NCI-H748 treated with DMSO at 0.1 percent for 48 hours (cell line): ENCODE data around the gene ESPNL.
"Not testable (repeated sequence)": the region's sequence is repeated elsewhere in the genome, so short reads cannot be mapped to it uniquely, and the experiment has no call there.

Experiments used
- DNase-seq: peaks from one replicate; lab custom pipeline; 2025; lab: John Stamatoyannopoulos, UW

ESPNL gene

DNA sequence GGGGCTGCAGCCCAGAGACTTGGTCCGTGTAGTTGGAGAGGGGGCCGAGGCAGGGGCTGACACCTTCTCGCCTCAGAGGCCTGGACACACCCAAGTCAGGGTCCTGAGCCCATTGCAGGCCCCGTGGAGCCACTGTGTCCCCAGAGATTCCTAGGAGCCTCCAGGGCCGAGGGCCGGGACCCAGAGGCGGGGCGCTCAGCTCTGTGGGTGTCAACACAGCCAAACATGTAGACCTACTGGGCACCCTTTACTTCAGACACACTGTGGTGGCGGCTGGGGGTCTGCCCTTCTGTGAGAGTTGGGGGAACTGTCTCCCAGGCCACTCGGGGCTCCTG is 459 bp upstream of the ESPNL start:
- no peak for DNase-seq

GRCh38 chr2:238100821-238101771 is 956 bp downstream of the ESPNL start:
- no peak for DNase-seq

GRCh38 chr2:238101891-238102841 is 2.0 kb downstream of the ESPNL start:
- DNase-seq, result no peak

DNA sequence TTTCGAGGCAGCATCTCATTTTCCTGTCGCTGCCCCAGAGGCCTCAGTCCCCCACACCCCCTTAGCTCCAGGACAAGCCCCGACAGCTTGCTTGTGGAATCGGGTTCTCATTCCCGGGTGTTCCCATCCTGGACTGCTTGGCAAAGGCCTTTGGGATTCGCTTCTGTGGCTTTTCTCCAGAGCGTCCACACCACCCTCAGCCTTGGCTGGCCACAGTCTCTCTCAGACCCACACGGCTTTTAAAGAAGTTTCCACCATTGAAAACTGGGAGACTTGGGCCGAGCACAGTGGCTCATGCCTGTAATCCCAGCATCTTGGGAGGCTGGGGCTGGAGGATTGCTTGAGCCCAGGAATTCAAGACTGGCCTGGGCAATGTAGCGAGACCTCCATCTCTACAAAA is 2.7 kb downstream of the ESPNL start:
- DNase-seq, result no peak

GRCh38 chr2:238103465-238104225 is 3.5 kb downstream of the ESPNL start:
- DNase-seq, result no peak

- DNase-seq, result no peak
These were observed 4.1 kb downstream of the ESPNL start for GRCh38 chr2:238104226-238104690.

DNA sequence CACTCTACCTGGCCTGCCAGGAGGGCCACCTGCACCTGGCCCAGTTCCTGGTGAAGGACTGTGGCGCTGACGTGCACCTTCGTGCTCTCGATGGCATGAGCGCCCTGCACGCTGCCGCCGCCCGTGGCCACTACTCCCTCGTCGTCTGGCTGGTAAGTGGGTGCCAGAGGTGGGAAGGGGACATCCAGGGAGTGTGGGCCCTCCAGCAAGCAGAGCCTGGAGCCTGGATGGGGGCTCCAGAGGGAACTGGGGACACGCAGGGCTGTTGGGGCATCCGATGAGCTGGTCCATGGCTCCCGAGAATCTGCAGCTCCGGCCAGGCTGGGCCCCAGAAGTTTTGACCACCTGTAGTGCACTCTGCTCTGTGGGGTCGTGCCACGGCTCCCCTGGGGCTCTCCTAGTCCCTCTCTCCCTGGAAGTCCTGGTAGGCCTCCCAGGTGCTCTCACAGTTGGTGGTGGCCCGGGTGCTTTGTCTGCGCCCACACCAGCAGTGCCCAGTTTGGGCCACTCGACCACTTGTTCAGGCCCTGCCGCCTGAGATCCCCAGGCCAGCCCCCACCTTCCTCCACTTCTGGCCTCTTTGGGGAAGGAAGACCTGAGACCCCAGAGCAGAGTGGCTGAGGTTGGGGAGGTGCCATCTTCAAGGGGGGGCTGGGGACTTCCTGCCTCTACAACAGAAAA is 4.7 kb downstream of the ESPNL start:
- no peak for DNase-seq

GRCh38 chr2:238105506-238106338 is 5.6 kb downstream of the ESPNL start:
- DNase-seq, result no peak

DNA sequence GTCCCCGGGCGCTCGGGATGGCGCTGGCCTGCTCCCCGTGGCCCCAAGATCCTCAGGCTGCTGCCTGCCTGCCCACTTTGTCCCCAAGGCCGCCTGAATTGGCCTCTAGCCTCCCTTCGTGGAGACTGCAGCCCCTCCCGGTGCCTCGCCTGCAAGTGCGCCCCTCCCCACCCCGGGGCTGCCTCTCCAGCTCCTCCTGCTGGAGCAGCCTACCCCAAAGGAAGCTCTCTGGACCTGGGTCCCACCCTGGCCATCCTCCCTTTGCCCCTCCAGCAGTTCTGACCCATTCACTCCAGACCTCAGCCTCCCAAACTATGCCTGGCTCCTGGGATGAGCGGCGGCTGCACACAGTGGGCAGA is 6.2 kb downstream of the ESPNL start:
- no peak for DNase-seq

- DNase-seq, result no peak
These were observed 6.8 kb downstream of the ESPNL start for GRCh38 chr2:238106698-238107524.

DNA sequence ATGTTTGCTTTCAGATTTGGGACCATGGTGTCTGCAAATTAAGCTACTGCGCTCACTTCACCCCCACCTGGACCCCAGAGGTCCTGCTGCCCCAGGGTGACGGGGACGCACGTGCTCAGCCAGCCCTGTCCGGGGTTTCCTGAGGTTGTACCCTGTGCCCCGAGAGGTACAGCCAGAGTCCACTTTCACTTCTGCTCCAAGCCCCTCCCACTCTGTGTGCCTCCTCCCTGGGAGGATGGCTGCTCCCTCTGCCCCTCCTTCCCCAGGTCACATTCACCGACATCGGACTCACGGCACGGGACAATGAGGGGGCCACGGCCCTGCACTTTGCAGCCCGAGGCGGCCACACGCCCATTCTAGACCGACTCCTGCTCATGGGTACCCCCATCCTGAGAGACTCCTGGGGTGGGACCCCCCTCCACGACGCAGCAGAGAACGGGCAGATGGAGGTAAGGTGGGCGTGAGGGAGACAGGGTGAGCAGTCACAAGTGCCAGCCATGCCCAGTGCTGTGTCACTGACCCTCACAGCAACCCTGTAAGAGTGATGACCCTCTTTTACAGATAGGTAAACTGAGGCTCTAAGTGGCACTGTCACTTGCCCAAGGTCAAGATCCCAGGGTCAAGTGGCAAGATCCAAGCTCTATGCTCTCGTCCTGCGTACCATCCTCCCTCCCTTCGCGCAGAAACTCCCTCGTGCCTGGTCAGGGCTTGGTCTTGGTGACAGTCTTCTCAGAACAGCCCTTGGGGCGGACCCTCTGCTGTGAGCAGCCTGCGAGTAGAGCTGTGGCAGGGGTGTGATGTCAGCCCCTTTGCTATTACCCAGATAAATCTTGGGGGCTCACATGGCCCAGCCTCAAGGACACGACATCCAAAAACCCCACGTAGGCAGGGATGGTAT is 7.6 kb downstream of the ESPNL start:
- no peak for DNase-seq

DNA sequence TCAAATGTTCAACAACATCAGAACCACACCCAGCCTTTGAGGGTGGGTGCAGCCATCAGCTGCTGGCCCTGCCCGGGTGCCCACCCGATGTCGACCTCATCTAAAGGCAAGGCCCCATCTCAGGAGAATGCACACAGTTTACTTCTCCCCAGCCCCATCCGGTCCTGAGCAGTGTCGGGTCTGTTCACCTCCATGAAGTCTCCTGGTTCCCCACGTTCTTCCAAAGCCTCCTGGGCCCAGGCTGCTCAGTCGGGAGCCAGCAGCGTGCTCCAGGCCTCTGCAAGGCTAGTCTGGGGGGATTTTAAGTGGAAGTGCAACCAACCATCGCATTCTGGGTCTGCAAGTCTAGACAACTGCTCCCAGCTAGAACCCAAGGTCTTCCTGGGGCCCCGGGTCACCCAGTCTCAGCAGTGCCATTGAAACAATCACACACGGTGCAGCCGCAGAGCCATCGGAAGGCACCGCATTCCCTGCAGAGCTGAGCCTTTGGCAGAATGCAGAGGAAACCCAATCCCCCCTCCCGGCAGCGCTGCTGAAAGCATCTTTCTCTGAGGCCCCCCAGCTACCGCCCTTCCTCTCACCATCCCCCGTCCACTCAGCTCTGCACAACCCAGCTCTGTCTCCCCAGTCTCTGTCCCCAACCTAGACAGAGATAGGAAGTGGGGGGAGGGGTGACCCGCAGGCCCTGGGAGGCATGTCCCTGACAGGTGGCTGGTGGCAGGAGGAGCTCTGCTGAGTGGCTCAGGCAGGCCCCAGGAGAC is 8.5 kb downstream of the ESPNL start:
- no peak for DNase-seq

DNA sequence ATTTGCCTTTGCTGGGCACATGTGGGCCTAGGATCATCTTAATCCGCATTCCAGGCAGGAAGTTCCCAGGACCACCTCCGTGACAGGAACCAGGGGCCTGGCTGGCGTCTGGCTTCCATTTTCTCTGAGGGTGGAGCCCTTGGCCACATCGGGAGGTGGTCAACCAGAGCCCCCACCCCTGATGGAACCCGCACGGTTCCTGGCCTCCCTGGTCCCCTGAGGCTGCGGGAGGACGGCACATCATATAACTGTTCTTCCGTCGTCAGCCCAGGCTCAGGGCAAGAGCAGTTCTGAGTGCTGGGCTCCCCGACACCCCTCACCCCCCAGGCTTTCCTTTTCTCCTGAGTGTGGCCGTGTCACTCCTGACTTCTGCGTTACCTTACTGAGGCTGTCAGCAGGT is 13.5 kb downstream of the ESPNL start:
- no peak for DNase-seq

DNA sequence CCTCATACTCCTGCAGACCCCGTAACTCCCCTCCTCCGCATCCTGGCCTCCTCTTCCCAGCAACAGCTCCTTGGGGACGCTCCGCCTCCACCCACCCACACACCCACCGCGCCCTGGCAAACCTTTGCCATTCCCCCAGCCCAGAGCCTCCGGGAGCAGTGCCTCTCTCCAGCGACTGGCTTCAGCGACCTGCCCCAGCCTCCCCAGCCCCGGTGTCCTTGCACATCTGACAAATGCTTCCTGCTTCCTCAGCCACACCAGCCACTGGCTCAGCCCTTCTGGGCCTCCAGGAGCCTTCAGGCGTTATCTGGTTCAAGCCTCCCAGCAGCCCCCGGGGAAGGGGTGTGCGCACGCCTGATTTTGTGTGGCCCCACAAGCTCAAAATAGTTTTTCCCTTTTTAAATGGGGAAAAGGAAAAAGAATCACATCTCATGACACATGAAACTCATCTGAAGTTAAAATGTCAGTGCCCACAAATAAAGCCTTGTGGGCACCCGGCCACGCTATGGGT is 14.2 kb downstream of the ESPNL start:
- DNase-seq, result no peak

- DNase-seq, result no peak
These were observed 14.9 kb downstream of the ESPNL start for GRCh38 chr2:238114851-238115660.

DNA sequence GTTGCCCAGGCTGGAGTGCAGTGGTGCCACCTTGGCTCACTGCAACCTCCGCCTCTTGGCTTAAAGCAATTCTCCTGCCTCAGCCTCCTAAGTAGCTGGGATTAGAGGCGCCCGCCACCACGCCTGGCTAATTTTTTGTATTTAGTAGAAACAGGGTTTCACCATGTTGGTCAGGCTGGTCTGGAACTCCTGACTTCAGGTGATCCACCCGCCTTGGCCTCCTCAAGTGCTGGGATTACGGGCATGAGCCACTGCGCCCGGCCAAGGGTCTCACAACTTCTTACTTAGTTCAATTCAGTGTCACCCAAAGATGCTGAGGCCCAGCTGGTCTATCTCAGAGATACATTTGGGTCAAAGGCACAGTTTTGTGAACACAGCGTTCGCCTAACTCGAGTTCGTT is 15.6 kb downstream of the ESPNL start:
- not testable (repeated sequence) for DNase-seq
